ENCODE data around the gene UBASH3B.
"Not testable (repeated sequence)": the region's sequence is repeated elsewhere in the genome, so short reads cannot be mapped to it uniquely, and the experiment has no call there.

UBASH3B gene

DNA sequence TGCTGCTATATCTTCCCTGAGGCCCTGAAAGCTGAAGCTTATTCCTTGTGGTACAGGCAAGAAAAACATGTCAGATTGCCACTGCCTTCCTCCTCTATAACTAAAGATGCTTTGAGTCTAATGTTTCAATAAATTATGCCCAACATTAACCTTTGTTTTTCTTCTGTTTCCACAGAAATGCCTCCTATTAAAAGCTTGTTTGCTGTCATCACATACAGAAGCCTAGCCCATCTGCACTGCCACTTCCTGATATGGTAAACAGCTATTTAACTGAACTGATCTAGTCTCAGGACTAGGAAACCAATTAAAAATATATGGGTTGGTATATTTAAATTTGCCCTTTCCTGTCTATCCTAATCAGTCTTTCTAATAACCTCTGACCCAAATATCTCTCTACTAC is 165.6 kb downstream of the UBASH3B start:
- DNase-seq (ENCODE audit: extremely low read depth, low read depth): no peak
- TF ChIP-seq, protein P1, sequence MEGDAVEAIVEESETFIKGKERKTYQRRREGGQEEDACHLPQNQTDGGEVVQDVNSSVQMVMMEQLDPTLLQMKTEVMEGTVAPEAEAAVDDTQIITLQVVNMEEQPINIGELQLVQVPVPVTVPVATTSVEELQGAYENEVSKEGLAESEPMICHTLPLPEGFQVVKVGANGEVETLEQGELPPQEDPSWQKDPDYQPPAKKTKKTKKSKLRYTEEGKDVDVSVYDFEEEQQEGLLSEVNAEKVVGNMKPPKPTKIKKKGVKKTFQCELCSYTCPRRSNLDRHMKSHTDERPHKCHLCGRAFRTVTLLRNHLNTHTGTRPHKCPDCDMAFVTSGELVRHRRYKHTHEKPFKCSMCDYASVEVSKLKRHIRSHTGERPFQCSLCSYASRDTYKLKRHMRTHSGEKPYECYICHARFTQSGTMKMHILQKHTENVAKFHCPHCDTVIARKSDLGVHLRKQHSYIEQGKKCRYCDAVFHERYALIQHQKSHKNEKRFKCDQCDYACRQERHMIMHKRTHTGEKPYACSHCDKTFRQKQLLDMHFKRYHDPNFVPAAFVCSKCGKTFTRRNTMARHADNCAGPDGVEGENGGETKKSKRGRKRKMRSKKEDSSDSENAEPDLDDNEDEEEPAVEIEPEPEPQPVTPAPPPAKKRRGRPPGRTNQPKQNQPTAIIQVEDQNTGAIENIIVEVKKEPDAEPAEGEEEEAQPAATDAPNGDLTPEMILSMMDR (IDR thresholded peaks at IDR 0.05; ENCODE audit: low read depth, low read length): no peak

DNA sequence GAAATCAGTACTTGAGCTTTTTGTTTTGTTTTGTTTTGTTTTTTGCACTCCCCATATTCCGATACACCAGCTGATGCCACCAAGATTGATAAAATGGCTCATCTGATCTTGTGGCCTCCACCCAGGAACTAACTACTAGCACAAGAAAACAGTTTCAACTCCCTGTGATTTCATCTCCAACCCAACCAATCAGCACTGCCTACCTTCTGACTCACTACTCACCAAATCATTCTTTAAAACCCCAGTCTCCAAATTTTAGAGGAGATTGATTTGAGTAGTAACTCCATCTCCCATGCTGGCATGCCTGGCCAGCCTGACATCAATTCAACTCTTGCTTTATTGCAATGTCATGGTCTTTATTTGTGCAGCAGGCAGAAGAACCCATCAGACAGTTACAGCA is 166.7 kb downstream of the UBASH3B start:
- no peak for DNase-seq (ENCODE audit: extremely low read depth, low read depth)
- TF ChIP-seq, protein P1 (IDR thresholded peaks at IDR 0.05; ENCODE audit: low read depth, low read length): no peak

DNA sequence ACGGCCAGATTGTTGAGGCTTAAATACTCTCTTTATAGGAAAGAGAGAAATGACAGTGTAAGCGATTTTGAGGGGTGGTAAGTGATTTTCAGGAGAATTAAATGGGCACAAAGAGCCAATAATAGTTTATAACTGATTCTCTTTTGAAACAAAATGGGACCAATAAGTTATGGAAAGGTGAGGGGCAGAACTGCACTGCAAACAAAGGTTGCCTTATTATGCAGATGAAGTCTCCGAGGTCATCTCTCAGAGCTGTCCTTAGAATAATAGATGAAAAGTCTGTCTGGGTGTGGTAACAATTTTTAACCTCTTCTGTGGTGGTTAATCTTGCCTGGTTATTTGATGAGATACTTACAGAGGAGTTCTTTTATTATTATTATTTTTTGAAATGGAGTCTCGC is 168.0 kb downstream of the UBASH3B start:
- TF ChIP-seq, protein P1 (IDR thresholded peaks at IDR 0.05; ENCODE audit: low read depth, low read length): no peak
- no peak for DNase-seq (ENCODE audit: extremely low read depth, low read depth)

DNA sequence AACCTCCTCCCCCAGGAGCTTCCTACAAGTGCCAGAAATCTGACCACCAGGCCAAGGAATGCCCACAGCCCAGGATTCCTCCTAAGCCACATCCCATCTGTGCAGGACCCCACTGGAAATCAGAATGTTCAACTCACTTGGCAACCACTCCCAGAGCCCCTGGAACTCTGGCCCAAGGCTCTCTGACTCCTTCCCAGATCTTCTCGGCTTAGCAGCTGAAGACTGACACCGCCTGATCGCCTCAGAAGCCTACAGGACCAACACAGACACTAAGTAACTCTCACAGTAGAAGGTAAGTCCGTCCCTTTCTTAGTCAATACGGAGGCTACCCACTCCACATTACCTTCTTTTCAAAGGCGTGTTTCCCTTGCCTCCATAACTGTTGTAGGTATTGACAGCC is 173.8 kb downstream of the UBASH3B start:
- DNase-seq (ENCODE audit: extremely low read depth, low read depth): not testable (repeated sequence)

DNA sequence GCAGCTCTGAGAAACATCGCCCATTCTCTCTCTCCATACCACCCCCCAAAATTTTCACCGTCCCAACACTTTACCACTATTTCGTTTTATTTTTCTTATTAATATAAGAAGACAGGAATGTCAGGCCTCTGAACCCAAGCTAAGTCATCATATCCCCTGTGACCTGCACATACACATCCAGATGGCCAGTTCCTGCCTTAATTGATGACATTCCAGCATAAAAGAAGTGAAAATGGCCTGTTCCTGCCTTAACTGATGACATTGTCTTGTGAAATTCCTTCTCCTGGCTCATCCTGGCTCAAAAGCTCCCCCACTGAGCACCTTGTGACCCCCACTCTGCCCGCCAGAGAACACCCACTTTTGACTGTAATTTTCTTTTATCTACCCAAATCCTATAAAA is 176.8 kb downstream of the UBASH3B start:
- DNase-seq (ENCODE audit: extremely low read depth, low read depth): not testable (repeated sequence)

DNA sequence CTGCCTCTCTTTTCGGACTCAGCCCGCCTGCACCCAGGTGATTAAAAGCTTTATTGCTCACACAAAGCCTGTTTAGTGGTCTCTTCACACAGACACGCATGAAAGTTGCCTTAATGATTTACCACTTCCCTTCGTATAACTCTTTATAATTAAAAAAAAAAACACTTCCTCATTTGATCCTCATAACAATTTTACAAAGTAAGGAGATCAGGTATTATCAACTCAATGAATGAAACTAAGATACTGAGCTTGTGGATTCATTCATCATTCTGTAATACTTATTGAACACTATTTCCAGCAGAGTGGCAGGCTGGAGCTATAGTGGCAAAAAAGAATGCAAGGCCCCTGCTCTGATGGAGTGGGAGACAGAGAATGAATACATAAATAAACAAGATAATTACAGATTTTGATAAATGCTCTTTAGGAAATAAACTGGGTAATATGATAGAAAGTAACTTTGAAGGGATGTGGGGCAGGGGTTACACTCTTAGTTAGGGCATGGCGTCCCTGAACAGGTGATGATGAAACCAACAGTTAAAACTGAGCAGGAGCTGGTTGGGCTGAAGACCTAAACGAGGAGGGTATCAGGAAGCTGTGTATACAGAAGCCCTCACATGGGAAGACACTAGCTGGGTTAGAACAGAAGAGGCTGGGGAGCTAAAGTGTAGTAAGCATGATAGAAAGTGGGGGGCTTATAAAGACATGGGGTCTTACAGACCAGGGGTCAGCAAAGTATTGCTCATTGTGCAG is 177.4 kb downstream of the UBASH3B start:
- TF ChIP-seq, protein P1 (IDR thresholded peaks at IDR 0.05; ENCODE audit: low read depth, low read length): no peak
- no peak for DNase-seq (ENCODE audit: extremely low read depth, low read depth)

DNA sequence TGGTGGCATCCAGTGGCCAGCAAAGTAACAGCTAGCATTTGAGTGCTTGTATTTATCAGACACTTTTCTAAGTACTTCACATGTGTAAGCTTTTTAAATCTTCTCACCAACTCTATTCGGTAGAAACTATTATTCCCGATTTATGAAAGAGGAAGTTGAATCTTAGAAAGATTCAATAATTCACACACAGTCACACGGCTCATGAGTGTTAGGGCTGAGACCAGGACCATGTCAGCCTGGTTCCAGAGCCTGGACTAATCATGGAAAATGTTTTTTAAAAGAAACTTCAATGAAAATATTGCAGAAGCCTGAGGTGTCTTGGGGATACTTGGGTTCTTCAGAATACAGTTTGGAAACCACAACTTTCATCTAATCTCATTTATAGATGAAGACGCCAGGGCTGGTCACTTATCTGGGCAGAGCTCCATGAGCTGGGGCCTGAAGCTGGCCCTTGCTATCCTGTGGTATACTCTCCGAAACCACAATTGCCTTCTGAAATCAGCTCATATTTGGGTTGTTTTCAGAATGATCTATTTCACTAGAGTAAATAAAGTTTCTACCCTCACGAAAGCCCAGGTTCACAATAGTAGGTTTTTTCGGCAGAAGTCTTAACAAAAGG is 178.4 kb downstream of the UBASH3B start:
- DNase-seq (ENCODE audit: extremely low read depth, low read depth): no peak
- TF ChIP-seq, protein P1 (IDR thresholded peaks at IDR 0.05; ENCODE audit: low read depth, low read length): no peak

DNA sequence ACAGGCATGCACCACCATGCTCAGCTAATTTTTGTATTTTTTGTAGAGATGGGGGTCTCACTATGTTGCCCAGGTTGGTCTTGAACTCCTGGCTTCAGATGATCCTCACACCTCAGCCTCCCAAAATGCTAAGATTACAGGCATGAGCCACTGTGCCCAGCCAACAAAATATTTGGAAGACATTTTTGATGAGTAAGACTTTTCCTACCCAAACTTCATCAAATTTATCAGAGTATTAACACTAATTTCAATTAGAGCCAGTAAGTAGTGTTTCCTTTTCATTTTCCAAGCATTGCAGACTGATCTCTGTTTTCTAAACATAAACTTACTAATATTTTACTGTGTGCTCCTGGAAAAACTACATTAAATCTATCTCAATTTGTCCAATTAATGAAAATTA is 181.4 kb downstream of the UBASH3B start:
- TF ChIP-seq, protein P1 (IDR thresholded peaks at IDR 0.05; ENCODE audit: low read depth, low read length): no peak

More for the DNA sequence above, 181.4 kb downstream of the UBASH3B start:
- DNase-seq (ENCODE audit: extremely low read depth, low read depth): no peak
